Panc1 (cell line): ENCODE data around the gene RNF168. TPM values are rescaled to one million over a fixed set of nuclear protein-coding genes. Genes with fewer than 3 reads are reported as not detected.
"Not testable (repeated sequence)": the region's sequence is repeated elsewhere in the genome, so short reads cannot be mapped to it uniquely, and the experiment has no call there.

Source experiments
- ATAC-seq: fragments of 200-7000 bp; cut with Tn5 transposase; 2 replicates; pipeline ENCODE4 v1.9.1; 2020; ENCODE audit warnings: mild to moderate bottlenecking, moderate library complexity
- BruUV-seq: library from RNA; stranded (reverse); fragments of 400-500 nt; replicated peaks from 2 replicates; lab custom pipeline; 2021; lab: Mats Ljungman, UMichigan
- CTCF ChIA-PET: fragments of 300-600 bp; sonication (Branson Sonifier 250); formaldehyde crosslinking; loops from one replicate; lab custom pipeline; 2022; ENCODE audit warnings: antibody characterized with exemption; lab: Charles Lee
- POLR2A ChIA-PET: fragments of 300-600 bp; sonication (Branson Sonifier 250); formaldehyde crosslinking; loops from one replicate; lab custom pipeline; 2022; ENCODE audit warnings: antibody characterized with exemption; lab: Charles Lee
- DNase-seq: peaks from one replicate; pipeline ENCODE4 v3.0.0-alpha.2; 2010; ENCODE audit warnings: low read depth, low spot score
- H3K27ac ChIP-seq: 2 replicates; pipeline ENCODE4 v1.5.1; 2011; ENCODE audit warnings: mild to moderate bottlenecking, low read length, inconsistent platforms
- H3K27me3 ChIP-seq: fragments of 200-500 bp; sonication (Bioruptor generic); 2 replicates; pipeline ENCODE4 v1.6.0; 2014; ENCODE audit warnings: low read length, inconsistent platforms; ENCODE audit not compliant: control insufficient read depth, insufficient read depth
- H3K36me3 ChIP-seq: fragments of 200-500 bp; sonication (Bioruptor generic); 2 replicates; pipeline ENCODE4 v1.5.1; 2014; ENCODE audit warnings: inconsistent platforms, mild to moderate bottlenecking, low read length, moderate library complexity; ENCODE audit not compliant: control insufficient read depth, insufficient read depth
- H3K4me1 ChIP-seq: 2 replicates; pipeline ENCODE4 v1.5.1; 2011; ENCODE audit warnings: inconsistent platforms, mild to moderate bottlenecking, low read length, moderate library complexity; ENCODE audit not compliant: control insufficient read depth, insufficient read depth
- H3K4me3 ChIP-seq, 2 experiments: 2 replicates each; pipeline ENCODE4 v1.5.1; 2011 to 2012; ENCODE audit warnings: low read depth in 2 of 2, low read length in 2 of 2, mild to moderate bottlenecking in 2 of 2, inconsistent platforms in 1 of 2, moderate library complexity in 1 of 2
- H3K9me3 ChIP-seq: fragments of 200-500 bp; sonication (Bioruptor generic); 2 replicates; pipeline ENCODE4 v1.5.1; 2014; ENCODE audit warnings: low read depth, mild to moderate bottlenecking, inconsistent platforms, low read length, moderate library complexity; ENCODE audit not compliant: control insufficient read depth, insufficient read depth
- POLR2AphosphoS5 ChIP-seq: IDR thresholded peaks from 2 replicates; pipeline ENCODE4 v1.6.1; 2012; ENCODE audit warnings: mild to moderate bottlenecking, low read depth, low read length, moderate library complexity
- REST ChIP-seq, 2 experiments: IDR thresholded peaks; 2 replicates each; pipeline ENCODE4 v1.6.1; 2011 to 2012; ENCODE audit warnings: low read depth in 2 of 2, control low read depth in 1 of 2, low read length in 1 of 2, mild to moderate bottlenecking in 1 of 2, moderate library complexity in 1 of 2; ENCODE audit not compliant: insufficient read depth in 1 of 2
- SIN3A ChIP-seq: IDR thresholded peaks from 2 replicates; pipeline ENCODE4 v1.6.1; 2012; ENCODE audit warnings: low read depth, mild to moderate bottlenecking, low read length, moderate library complexity, borderline replicate concordance; ENCODE audit not compliant: insufficient read depth
- TCF7L2 ChIP-seq: IDR thresholded peaks from 2 replicates; pipeline ENCODE4 v1.6.1; 2011; ENCODE audit warnings: mild to moderate bottlenecking, low read depth, low read length, inconsistent platforms
- in situ Hi-C: cut with HindIII; loops from 2 replicates; pipeline ENCODE4 v1.10.0; 2016; ENCODE audit warnings: low sequenced_read_pairs, low pct_unique_long_range_greater_than_20kb
- intact Hi-C: fragments of 100-400 bp; cut with micrococcal nuclease; formaldehyde crosslinking; loops from one replicate; pipeline ENCODE4 v1.10.0; 2022; ENCODE audit not compliant: unreplicated experiment
- total RNA-seq: library from RNA; stranded (reverse); gene quantifications from one replicate; pipeline ENCODE4 v1.2.1, GENCODE V29; 2021; ENCODE audit not compliant: unreplicated experiment
- TF ChIP-seq, protein P1 (sequence below): fragments of 450-650 bp; IDR thresholded peaks from 2 replicates; pipeline ENCODE4 v1.5.1; 2017; ENCODE audit warnings: mild to moderate bottlenecking

The RNF168 gene
- total RNA-seq, 1 experiment from 2014 or later, result 21.3 TPM

- TF ChIP-seq TCF7L2 (no peak), SIN3A (no peak), REST (IDR thresholded peaks at IDR 0.05; ENCODE audit: insufficient read depth in 1 of 2, low read depth in 2 of 2, low read length in 1 of 2) (no peak), POLR2AphosphoS5 (no peak)
- TF ChIP-seq, protein P1, sequence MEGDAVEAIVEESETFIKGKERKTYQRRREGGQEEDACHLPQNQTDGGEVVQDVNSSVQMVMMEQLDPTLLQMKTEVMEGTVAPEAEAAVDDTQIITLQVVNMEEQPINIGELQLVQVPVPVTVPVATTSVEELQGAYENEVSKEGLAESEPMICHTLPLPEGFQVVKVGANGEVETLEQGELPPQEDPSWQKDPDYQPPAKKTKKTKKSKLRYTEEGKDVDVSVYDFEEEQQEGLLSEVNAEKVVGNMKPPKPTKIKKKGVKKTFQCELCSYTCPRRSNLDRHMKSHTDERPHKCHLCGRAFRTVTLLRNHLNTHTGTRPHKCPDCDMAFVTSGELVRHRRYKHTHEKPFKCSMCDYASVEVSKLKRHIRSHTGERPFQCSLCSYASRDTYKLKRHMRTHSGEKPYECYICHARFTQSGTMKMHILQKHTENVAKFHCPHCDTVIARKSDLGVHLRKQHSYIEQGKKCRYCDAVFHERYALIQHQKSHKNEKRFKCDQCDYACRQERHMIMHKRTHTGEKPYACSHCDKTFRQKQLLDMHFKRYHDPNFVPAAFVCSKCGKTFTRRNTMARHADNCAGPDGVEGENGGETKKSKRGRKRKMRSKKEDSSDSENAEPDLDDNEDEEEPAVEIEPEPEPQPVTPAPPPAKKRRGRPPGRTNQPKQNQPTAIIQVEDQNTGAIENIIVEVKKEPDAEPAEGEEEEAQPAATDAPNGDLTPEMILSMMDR, result no peak
- ATAC-seq, result no peak
- in situ Hi-C loops (no loop called here), intact Hi-C loops (loop anchor here (2.0 to 10.0 kb wide), 3 partner anchors 161 to 502 kb away; no protein-coding TSS in a partner anchor)
- Histone ChIP-seq H3K27ac (no peak overlapping the region), H3K4me1 (no peaks in the 10 kb centered on the region), H3K27me3 (no peaks in the 10 kb centered on the region), H3K4me3 (no peak overlapping the region), H3K9me3 (no peaks in the 10 kb centered on the region), H3K36me3 (no peaks in the 10 kb centered on the region)
- DNase-seq, result no peak
- BruUV-seq, result no TSS peak
- CTCF ChIA-PET, result interaction anchor here (0.6 to 1.1 kb wide), 2 partner anchors 161 to 162 kb away, joined by 3 to 7 read pairs; no protein-coding TSS in a partner anchor
- POLR2A ChIA-PET, result interaction anchor here (0.6 kb wide), 1 partner anchor 225 kb away, joined by 3 read pairs; no protein-coding TSS in a partner anchor
Observed at GRCh38 chr3:196523841-196524240, 20.3 kb upstream of the RNF168 start.

DNA sequence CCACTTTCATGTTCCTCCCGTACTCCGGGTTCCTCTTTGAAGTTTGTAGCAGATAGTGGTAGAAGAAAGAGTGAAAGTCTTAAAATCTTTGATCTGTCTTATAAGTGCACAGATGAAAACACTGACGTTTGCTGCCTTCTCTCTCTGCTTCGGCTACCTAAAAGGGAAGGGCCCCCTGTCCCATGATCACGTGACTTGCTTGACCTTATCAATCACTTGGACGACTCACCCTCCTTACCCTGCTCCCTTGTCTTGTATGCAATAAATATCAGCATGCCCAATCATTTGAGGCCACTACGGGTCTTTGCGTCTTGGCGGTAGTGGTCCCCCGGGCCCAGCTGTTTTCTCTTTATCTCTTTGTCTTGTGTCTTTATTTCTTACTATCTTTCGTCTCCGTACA is 17.7 kb upstream of the RNF168 start:
- H3K36me3 ChIP-seq, ATAC-seq, H3K27me3 ChIP-seq, in situ Hi-C loops, H3K4me1 ChIP-seq, DNase-seq, BruUV-seq, H3K27ac ChIP-seq, H3K9me3 ChIP-seq, H3K4me3 ChIP-seq: not testable (repeated sequence)
- ChIA-PET POLR2A (interaction anchor here (0.6 kb wide), 2 partner anchors 8 to 85 kb away, joined by 3 read pairs; no protein-coding TSS in a partner anchor), CTCF (interaction anchor here (0.6 to 1.1 kb wide), 2 partner anchors 10 to 156 kb away, joined by 3 to 4 read pairs; no protein-coding TSS in a partner anchor)
- intact Hi-C loops, result loop anchor here (5.0 to 10.0 kb wide), 2 partner anchors 454 to 499 kb away; no protein-coding TSS in a partner anchor

- in situ Hi-C loops, result no loop called here
- Histone ChIP-seq H3K27ac (no peak overlapping the region), H3K9me3 (no peaks in the 10 kb centered on the region), H3K27me3 (no peaks in the 10 kb centered on the region), H3K4me3 (no peak overlapping the region), H3K4me1 (no peaks in the 10 kb centered on the region), H3K36me3 (no peaks in the 10 kb centered on the region)
- BruUV-seq, result no TSS peak
- intact Hi-C loops, result loop anchor here (1.0 to 10.0 kb wide), 3 partner anchors 266 to 497 kb away; no protein-coding TSS in a partner anchor
- ChIA-PET CTCF (interaction anchor here (0.6 to 1.6 kb wide), 6 partner anchors 19 to 493 kb away, joined by 3 to 7 read pairs (median 4); no protein-coding TSS in a partner anchor), POLR2A (no interaction called here)
- TF ChIP-seq TCF7L2 (no peak), POLR2AphosphoS5 (no peak)
- ATAC-seq (no peak), DNase-seq (no peak)
Observed at GRCh38 chr3:196519718-196520082, 16.1 kb upstream of the RNF168 start.
